Fibroblast of pulmonary artery (primary cell): ENCODE data around the gene NRP2.

Experiments
- DNase-seq: peaks from one replicate; pipeline ENCODE4 v3.0.0-alpha.2; 2010; ENCODE audit warnings: low read depth
- H3K4me3 ChIP-seq: replicated peaks from 2 replicates; pipeline ENCODE4 v1.5.1; 2011; ENCODE audit warnings: low read depth, mild to moderate bottlenecking, control low read depth, low read length, moderate library complexity
- CTCF ChIP-seq: IDR thresholded peaks from 2 replicates; pipeline ENCODE4 v1.5.1; 2011; ENCODE audit warnings: mild to moderate bottlenecking, control low read depth, low read length, inconsistent platforms; ENCODE audit errors: missing control alignments

NRP2 gene

GRCh38 chr2:205730191-205730590, 47.9 kb downstream of the NRP2 start:
- DNase-seq, result no peak
- TF ChIP-seq CTCF, result no peak
- H3K4me3 ChIP-seq, result no peak overlapping the region

GRCh38 chr2:205730701-205731582, 48.6 kb downstream of the NRP2 start:
- TF ChIP-seq CTCF, result no peak
- no peak for DNase-seq
- no peak overlapping the region for H3K4me3 ChIP-seq

- H3K4me3 ChIP-seq, result no peak overlapping the region
- DNase-seq, result peak; percentile 94
- no peak for TF ChIP-seq CTCF
Observed at GRCh38 chr2:205731583-205731981, 49.3 kb downstream of the NRP2 start.

GRCh38 chr2:205732314-205732713, 50.0 kb downstream of the NRP2 start:
- no peak for TF ChIP-seq CTCF
- H3K4me3 ChIP-seq, result no peak overlapping the region
- no peak for DNase-seq

GRCh38 chr2:205733082-205733481, 50.8 kb downstream of the NRP2 start:
- no peak for TF ChIP-seq CTCF
- no peak overlapping the region for H3K4me3 ChIP-seq
- DNase-seq, result no peak

- H3K4me3 ChIP-seq, result no peak overlapping the region
- no peak for DNase-seq
- TF ChIP-seq CTCF, result no peak
Observed at GRCh38 chr2:205733648-205734047, 51.3 kb downstream of the NRP2 start.

- DNase-seq, result peak; percentile 94
- no peak overlapping the region for H3K4me3 ChIP-seq
- no peak for TF ChIP-seq CTCF
Observed at GRCh38 chr2:205734436-205735037, 52.2 kb downstream of the NRP2 start.
